IMR-90 (cell line): ENCODE results near the gene RPS2. TPM values are rescaled to one million over a fixed set of nuclear protein-coding genes. Genes with fewer than 3 reads are reported as not detected.

Source experiments
- ATAC-seq: fragments of 200-7000 bp; cut with Tn5 transposase; 2 replicates; pipeline ENCODE4 v1.9.1; 2020; ENCODE audit warnings: low read depth, mild to moderate bottlenecking, moderate library complexity
- BruUV-seq: library from RNA; stranded (reverse); fragments of 400-500 nt; replicated peaks from 2 replicates; lab custom pipeline; 2021; lab: Mats Ljungman, UMichigan
- CTCF ChIA-PET: fragments of 300-600 bp; formaldehyde crosslinking; extraction: SDS; loops from one replicate; lab custom pipeline; 2021; ENCODE audit warnings: antibody characterized with exemption; lab: Yijun Ruan, JAX
- POLR2A ChIA-PET: fragments of 300-600 bp; sonication (Branson Sonifier 250); formaldehyde crosslinking; loops from one replicate; lab custom pipeline; 2022; ENCODE audit warnings: antibody characterized with exemption; ENCODE audit not compliant: unreplicated experiment; lab: Charles Lee
- DNase-seq: peaks from one replicate; pipeline ENCODE4 v3.0.0; 2013
- H2AFZ ChIP-seq: replicated peaks from 2 replicates; pipeline ENCODE3; 2013; ENCODE audit warnings: low read length, mild to moderate bottlenecking; ENCODE audit not compliant: poor library complexity
- H2AK5ac ChIP-seq: 2 replicates; pipeline ENCODE4 v1.6.1; 2013; ENCODE audit warnings: low read depth, low read length, inconsistent platforms
- H2AK9ac ChIP-seq: replicated peaks from 2 replicates; pipeline ENCODE3; 2013; ENCODE audit warnings: mild to moderate bottlenecking, low read depth, low read length, moderate library complexity; ENCODE audit not compliant: poor library complexity
- H2BK120ac ChIP-seq: 2 replicates; pipeline ENCODE4 v1.6.1; 2013; ENCODE audit warnings: low read depth, low read length, inconsistent platforms
- H2BK15ac ChIP-seq: 3 replicates; pipeline ENCODE4 v1.6.1; 2013; ENCODE audit warnings: low read depth, low read length, inconsistent platforms
- H2BK20ac ChIP-seq: 2 replicates; pipeline ENCODE4 v1.6.1; 2013; ENCODE audit warnings: low read depth, mild to moderate bottlenecking, inconsistent platforms, low read length, moderate library complexity
- H2BK5ac ChIP-seq: 2 replicates; pipeline ENCODE4 v1.6.1; 2013; ENCODE audit warnings: mild to moderate bottlenecking, low read depth, low read length, inconsistent platforms; ENCODE audit not compliant: poor library complexity, severe bottlenecking
- H3K14ac ChIP-seq: replicated peaks from 2 replicates; pipeline ENCODE4 v1.6.1; 2013; ENCODE audit warnings: low read depth, low read length, inconsistent platforms
- H3K18ac ChIP-seq: 2 replicates; pipeline ENCODE4 v1.6.1; 2013; ENCODE audit warnings: low read depth, low read length, control low read depth
- H3K23ac ChIP-seq: 2 replicates; pipeline ENCODE4 v1.6.1; 2013; ENCODE audit warnings: low read depth, low read length, inconsistent platforms
- H3K27ac ChIP-seq: 2 replicates; pipeline ENCODE4 v1.5.1; 2013; ENCODE audit warnings: mild to moderate bottlenecking, control low read depth, low read length; ENCODE audit not compliant: insufficient read depth
- H3K27me3 ChIP-seq: 2 replicates; pipeline ENCODE4 v1.6.1; 2013; ENCODE audit warnings: low read length; ENCODE audit not compliant: control insufficient read depth, insufficient read depth
- H3K36me3 ChIP-seq: 2 replicates; pipeline ENCODE4 v1.6.1; 2013; ENCODE audit warnings: low read length, mixed read lengths; ENCODE audit not compliant: control insufficient read depth, insufficient read depth
- H3K4ac ChIP-seq: 2 replicates; pipeline ENCODE4 v1.6.1; 2013; ENCODE audit warnings: low read depth, low read length, inconsistent platforms
- H3K4me1 ChIP-seq: 2 replicates; pipeline ENCODE4 v1.6.1; 2013; ENCODE audit warnings: low read length, mixed read lengths; ENCODE audit not compliant: control insufficient read depth, insufficient read depth
- H3K4me2 ChIP-seq: 2 replicates; pipeline ENCODE4 v1.6.1; 2013; ENCODE audit warnings: low read depth, mild to moderate bottlenecking, control low read depth, low read length, moderate library complexity
- H3K4me3 ChIP-seq: 2 replicates; pipeline ENCODE4 v1.5.1; 2013; ENCODE audit warnings: low read depth, mild to moderate bottlenecking, control low read depth, low read length, moderate library complexity; ENCODE audit not compliant: insufficient read depth
- H3K56ac ChIP-seq: 2 replicates; pipeline ENCODE4 v1.6.1; 2013; ENCODE audit warnings: low read length, inconsistent platforms; ENCODE audit not compliant: insufficient read depth; ENCODE audit errors: extremely low read depth
- H3K79me1 ChIP-seq, 2 experiments: 2 replicates each; pipeline ENCODE4 v1.6.1; 2013; ENCODE audit warnings: low read length in 2 of 2, inconsistent platforms in 1 of 2, low read depth in 1 of 2
- H3K9ac ChIP-seq: 2 replicates; pipeline ENCODE4 v1.6.1; 2013; ENCODE audit warnings: low read depth, low read length, control low read depth
- H3K9me1 ChIP-seq: 2 replicates; pipeline ENCODE4 v1.6.1; 2013; ENCODE audit warnings: low read length, inconsistent platforms; ENCODE audit not compliant: insufficient read depth
- H3K9me3 ChIP-seq: 2 replicates; pipeline ENCODE4 v1.6.1; 2013; ENCODE audit warnings: low read length; ENCODE audit not compliant: control insufficient read depth, insufficient read depth
- H4K20me1 ChIP-seq: 2 replicates; pipeline ENCODE4 v1.6.1; 2013; ENCODE audit warnings: low read length, inconsistent platforms; ENCODE audit not compliant: insufficient read depth
- H4K5ac ChIP-seq: 2 replicates; pipeline ENCODE4 v1.6.1; 2013; ENCODE audit warnings: mild to moderate bottlenecking, low read depth, low read length, control low read depth
- H4K8ac ChIP-seq, 2 experiments: 2 replicates each; pipeline ENCODE4 v1.6.1; 2013; ENCODE audit warnings: low read depth in 2 of 2, low read length in 2 of 2, control low read depth in 1 of 2, inconsistent platforms in 1 of 2
- H4K91ac ChIP-seq: 2 replicates; pipeline ENCODE4 v1.6.1; 2013; ENCODE audit warnings: low read depth, low read length, inconsistent platforms; ENCODE audit not compliant: insufficient read depth
- BHLHE40 ChIP-seq: fragments of 150-350 bp; IDR thresholded peaks from 2 replicates; pipeline ENCODE4 v1.6.1; 2016; ENCODE audit warnings: mild to moderate bottlenecking, low read depth, low read length
- MAZ ChIP-seq: IDR thresholded peaks from 2 replicates; pipeline ENCODE4 v1.6.1; 2012; ENCODE audit warnings: low read depth, mild to moderate bottlenecking, low read length, improper control_type of control experiment, moderate library complexity, borderline replicate concordance
- RFX5 ChIP-seq: IDR thresholded peaks from 2 replicates; pipeline ENCODE4 v1.8.0; 2012; ENCODE audit warnings: low read depth, mild to moderate bottlenecking, low read length, moderate library complexity
- SMC3 ChIP-seq: fragments of 150-350 bp; IDR thresholded peaks from 2 replicates; pipeline ENCODE4 v1.6.1; 2016; ENCODE audit warnings: low read depth, mild to moderate bottlenecking, antibody characterized with exemption, low read length, moderate library complexity
- WGBS, 2 experiments: methylation state at CpG; one replicate each; pipeline versions ENCODE4 v1.1.5 to v1.1.7; 2013; ENCODE audit warnings: missing lambda C conversion rate in 2 of 2; ENCODE audit not compliant: insufficient read length in 1 of 2; ENCODE audit errors: extremely low coverage in 2 of 2; 5-methylcytosine and 5-hydroxymethylcytosine counted together
- dilution Hi-C: fragments of 300-500 bp; cut with HindIII; formaldehyde crosslinking; loops from one replicate; pipeline ENCODE4 v1.14.3; 2018; ENCODE audit warnings: low sequenced_read_pairs; ENCODE audit not compliant: unreplicated experiment
- in situ Hi-C: fragments of 300-500 bp; cut with MboI; formaldehyde crosslinking; loops from 3 replicates; pipeline ENCODE4 v1.14.3; 2019; ENCODE audit warnings: low sequenced_read_pairs, inconsistent platforms, mixed read lengths
- intact Hi-C: fragments of 100-400 bp; cut with micrococcal nuclease; formaldehyde crosslinking; loops from 2 replicates; pipeline ENCODE4 v1.10.0; 2022
- polyA plus RNA-seq, 3 experiments: library from polyadenylated mRNA; depleted of rRNA; stranded (reverse); fragments of >200 nt; gene quantifications; 2 replicates each; pipeline ENCODE4 v1.2.3, GENCODE V29; 2012; ENCODE audit warnings: low replicate concordance in 1 of 3
- total RNA-seq: library from RNA; depleted of rRNA; stranded (reverse); fragments of >200 nt; gene quantifications from 2 replicates; pipeline ENCODE4 v1.2.3, GENCODE V29; 2012

The RPS2 gene
- total and polyA plus RNA-seq, 2 of the 4 experiments (the other 2 are of a cell fraction), result 2,703 to 6,941 TPM

- Histone ChIP-seq H3K9ac (no peak overlapping the region), H2BK5ac (no peak overlapping the region), H3K4me3 (no peak overlapping the region), H2BK15ac (no peak overlapping the region), H3K4ac (no peak overlapping the region), H4K5ac (no peak overlapping the region), H3K36me3 (peaks cover 1% of the 10 kb centered on the region; the same call in 1 of the 2 replicates), H3K4me2 (no peak overlapping the region), H4K20me1 (no peaks in the 10 kb centered on the region), H2BK20ac (no peak overlapping the region), H2AK5ac (no peak overlapping the region), H2BK120ac (no peak overlapping the region), H3K56ac (no peak overlapping the region), H3K79me1 (peaks cover 9 to 13% of the 10 kb centered on the region in 2 experiments; a peak in 3 of 4 replicates), H3K27me3 (no peaks in the 10 kb centered on the region), H2AK9ac (no peak overlapping the region), H4K91ac (no peak overlapping the region), H2AFZ (peak overlapping the region; percentile 58), H3K9me1 (no peaks in the 10 kb centered on the region), H3K14ac (no peak overlapping the region), H3K18ac (no peak overlapping the region), H4K8ac (no peak overlapping the region), H3K9me3 (no peaks in the 10 kb centered on the region), H3K23ac (no peak overlapping the region), H3K27ac (no peak overlapping the region), H3K4me1 (peaks cover 5% of the 10 kb centered on the region; the same call in 1 of the 2 replicates)
- ChIA-PET CTCF (no interaction called here), POLR2A (no interaction called here)
- ATAC-seq (no peak), DNase-seq (no peak)
- 84% methylated on average over 3 of the region's 19 CpGs; no CpG with 5 or more reads in 1 of the 2 experiments for WGBS, 2 experiments
- intact Hi-C loops (no loop called here), in situ Hi-C loops (no loop called here), dilution Hi-C loops (no loop called here)
- no TSS peak for BruUV-seq
- TF ChIP-seq MAZ (no peak), SMC3 (no peak), RFX5 (no peak), BHLHE40 (no peak)
Observed at GRCh38 chr16:1945559-1946391, 18.9 kb downstream of the RPS2 start.
